ENCODE measurements around the gene DNAH12. TPM values are rescaled to one million over a fixed set of nuclear protein-coding genes. Genes with fewer than 3 reads are reported as not detected.

DNAH12 gene
- total and polyA plus RNA-seq, 4 donors = 0.05 to 0.08 (median 0.08) TPM; not detected in 1

- Histone ChIP-seq H3K27ac (ENCODE audit: low read depth in 1 of 2, low read length in 2 of 2) (no peak overlapping the region), H3K36me3 (ENCODE audit: control insufficient read depth in 4 of 4, insufficient read depth in 3 of 4, low read depth in 1 of 4, low read length in 3 of 4) (no peaks in the 10 kb centered on the region), H3K9ac (ENCODE audit: low read depth in 1 of 2, low read length in 2 of 2) (no peak overlapping the region), H3K4me3 (ENCODE audit: low read depth in 1 of 3, low read length in 3 of 3) (no peak overlapping the region), H3K9me3 (ENCODE audit: control insufficient read depth in 4 of 4, low read length in 3 of 4) (peaks cover 0 to 1% (median 0%) of the 10 kb centered on the region in 4 donors), H3K4me1 (ENCODE audit: control insufficient read depth in 4 of 4, insufficient read depth in 4 of 4, low read length in 3 of 4) (no peaks in the 10 kb centered on the region), H3K27me3 (ENCODE audit: control insufficient read depth in 4 of 4, insufficient read depth in 4 of 4, low read length in 3 of 4) (no peaks in the 10 kb centered on the region)
- WGBS = 56% methylated on average over 1 of the region's 1 CpG
- TF ChIP-seq FOXA2 (IDR thresholded peaks at IDR 0.05) (no peak), HNF4A (conservative IDR thresholded peaks at IDR 0.05) (peak; percentile 25 to 28)
- DNase-seq (ENCODE audit: low spot score) = no peak
Measured at GRCh38 chr3:57411715-57412114, 132.4 kb downstream of the DNAH12 start.

GRCh38 chr3:57409471-57409870 lies 134.7 kb downstream of the DNAH12 start:
- Histone ChIP-seq H3K4me1 (ENCODE audit: control insufficient read depth in 4 of 4, insufficient read depth in 4 of 4, low read length in 3 of 4) (no peaks in the 10 kb centered on the region), H3K4me3 (ENCODE audit: low read depth in 1 of 3, low read length in 3 of 3) (no peak overlapping the region), H3K9me3 (ENCODE audit: control insufficient read depth in 4 of 4, low read length in 3 of 4) (peaks cover 0 to 1% (median 0%) of the 10 kb centered on the region in 4 donors), H3K27ac (ENCODE audit: low read depth in 1 of 2, low read length in 2 of 2) (no peak overlapping the region), H3K9ac (ENCODE audit: low read depth in 1 of 2, low read length in 2 of 2) (no peak overlapping the region), H3K27me3 (ENCODE audit: control insufficient read depth in 4 of 4, insufficient read depth in 4 of 4, low read length in 3 of 4) (no peaks in the 10 kb centered on the region), H3K36me3 (ENCODE audit: control insufficient read depth in 4 of 4, insufficient read depth in 3 of 4, low read depth in 1 of 4, low read length in 3 of 4) (no peaks in the 10 kb centered on the region)
- TF ChIP-seq FOXA1 (IDR thresholded peaks at IDR 0.05) (no peak), EGR1 (IDR thresholded peaks at IDR 0.05; ENCODE audit: low read depth in 2 of 2) (no peak), YY1 (IDR thresholded peaks at IDR 0.05) (no peak), NR2F2 (IDR thresholded peaks at IDR 0.05) (no peak), RXRA (IDR thresholded peaks at IDR 0.05) (no peak), ZBTB33 (IDR thresholded peaks at IDR 0.05) (no peak), SP1 (IDR thresholded peaks at IDR 0.05) (no peak), GABPA (IDR thresholded peaks at IDR 0.05 in 1 of 2, conservative IDR thresholded peaks at IDR 0.05 in 1 of 2) (no peak), JUND (IDR thresholded peaks at IDR 0.05) (no peak), FOXA2 (IDR thresholded peaks at IDR 0.05) (no peak)
- 72% methylated on average over 2 of the region's 2 CpGs for WGBS
- DNase-seq (ENCODE audit: low spot score) = no peak

GRCh38 chr3:57402675-57403074 lies 141.5 kb downstream of the DNAH12 start:
- TF ChIP-seq REST (IDR thresholded peaks at IDR 0.05) = no peak
- no peak for TF ChIP-seq MAX (IDR thresholded peaks at IDR 0.05)
- no peak for TF ChIP-seq JUND (IDR thresholded peaks at IDR 0.05)
- TF ChIP-seq EGR1 (IDR thresholded peaks at IDR 0.05; ENCODE audit: low read depth in 2 of 2) = no peak
- TF ChIP-seq ZBTB33 (IDR thresholded peaks at IDR 0.05) = no peak
- no peak for TF ChIP-seq SP1 (IDR thresholded peaks at IDR 0.05)
- TF ChIP-seq YY1 (IDR thresholded peaks at IDR 0.05) = no peak
- no peak for TF ChIP-seq CTCF (IDR thresholded peaks at IDR 0.05; ENCODE audit: low read depth, low read length, missing input control)
- TF ChIP-seq NR2F2 (IDR thresholded peaks at IDR 0.05) = no peak
- TF ChIP-seq RAD21 (IDR thresholded peaks at IDR 0.05) = no peak
- no peak for TF ChIP-seq FOXA1 (IDR thresholded peaks at IDR 0.05)
- TF ChIP-seq FOXA2 (IDR thresholded peaks at IDR 0.05) = no peak
- no peak for TF ChIP-seq RXRA (IDR thresholded peaks at IDR 0.05)
- TF ChIP-seq GABPA (IDR thresholded peaks at IDR 0.05 in 1 of 2, conservative IDR thresholded peaks at IDR 0.05 in 1 of 2) = no peak
- TF ChIP-seq HNF4A (conservative IDR thresholded peaks at IDR 0.05) = no peak
- TF ChIP-seq TAF1 (conservative IDR thresholded peaks at IDR 0.05) = no peak
- no peak for TF ChIP-seq HNF4G (IDR thresholded peaks at IDR 0.05)
- Histone ChIP-seq H3K9me3 (ENCODE audit: control insufficient read depth in 4 of 4, low read length in 3 of 4) (no peaks in the 10 kb centered on the region), H3K4me1 (ENCODE audit: control insufficient read depth in 4 of 4, insufficient read depth in 4 of 4, low read length in 3 of 4) (no peaks in the 10 kb centered on the region), H3K4me3 (ENCODE audit: low read depth in 1 of 3, low read length in 3 of 3) (no peak overlapping the region), H3K27ac (ENCODE audit: low read depth in 1 of 2, low read length in 2 of 2) (no peak overlapping the region), H3K36me3 (ENCODE audit: control insufficient read depth in 4 of 4, insufficient read depth in 3 of 4, low read depth in 1 of 4, low read length in 3 of 4) (no peaks in the 10 kb centered on the region), H3K9ac (ENCODE audit: low read depth in 1 of 2, low read length in 2 of 2) (no peak overlapping the region), H3K27me3 (ENCODE audit: control insufficient read depth in 4 of 4, insufficient read depth in 4 of 4, low read length in 3 of 4) (no peaks in the 10 kb centered on the region)
- WGBS = 86% methylated on average over 5 of the region's 5 CpGs
- DNase-seq (ENCODE audit: low spot score) = no peak
